Fibroblast of skin of abdomen (primary cell): ENCODE results near the gene CHM. TPM values are rescaled to one million over a fixed set of nuclear protein-coding genes. Genes with fewer than 3 reads are reported as not detected.
A peak's percentile ranks its signal among the peaks of the same experiment; 100 is the strongest.
"Not testable (repeated sequence)": the region's sequence is repeated elsewhere in the genome, so short reads cannot be mapped to it uniquely, and the experiment has no call there.

Experiments
- DNase-seq: peaks from one replicate; pipeline ENCODE4 v3.0.0-alpha.2; 2013
- polyA plus RNA-seq, 2 experiments: library from polyadenylated mRNA; unstranded; fragments of 120-200 nt; gene quantifications; one replicate each; pipeline ENCODE4 v1.2.1, GENCODE V29; 2013; ENCODE audit not compliant: insufficient read length in 2 of 2

The CHM gene
- 13.6 TPM for polyA plus RNA-seq (2013, experiment 1 of 2; ENCODE audit: insufficient read length)
- 13.6 TPM for polyA plus RNA-seq (2013, experiment 2 of 2; ENCODE audit: insufficient read length)

GRCh38 chrX:86047174-86047935 lies at the start of gene CHM:
TSS of gene CHM (minus strand) at chrX:86047558. CDS start at chrX:86047532, 26 bp downstream.
- DNase-seq: peak; percentile 79

GRCh38 chrX:86078650-86079049 lies 31.3 kb upstream of the CHM start:
- DNase-seq: no peak

GRCh38 chrX:86066998-86067397 lies 19.6 kb upstream of the CHM start:
- no peak for DNase-seq

GRCh38 chrX:86061407-86061806 lies 14.0 kb upstream of the CHM start:
- no peak for DNase-seq

GRCh38 chrX:86051741-86052140 lies 4.4 kb upstream of the CHM start:
- DNase-seq: no peak

GRCh38 chrX:86047936-86048280 lies 550 bp upstream of the CHM start:
- DNase-seq: no peak

- DNase-seq: no peak
These were observed 3.1 kb downstream of the CHM start for GRCh38 chrX:86044216-86044615.

GRCh38 chrX:86039625-86040568 lies 7.5 kb downstream of the CHM start:
- no peak for DNase-seq

- no peak for DNase-seq
These were observed 14.0 kb downstream of the CHM start for GRCh38 chrX:86033385-86033784.

- peak; percentile 20 for DNase-seq
These were observed 18.7 kb downstream of the CHM start for GRCh38 chrX:86028681-86029080.

- DNase-seq: no peak
These were observed 23.5 kb downstream of the CHM start for GRCh38 chrX:86023811-86024210.

- no peak for DNase-seq
These were observed 25.6 kb downstream of the CHM start for GRCh38 chrX:86021652-86022289.

GRCh38 chrX:86016139-86016538 lies 31.2 kb downstream of the CHM start:
- DNase-seq: no peak

GRCh38 chrX:86014959-86015358 lies 32.4 kb downstream of the CHM start:
- not testable (repeated sequence) for DNase-seq

- DNase-seq: no peak
These were observed 32.9 kb downstream of the CHM start for GRCh38 chrX:86014421-86014820.

GRCh38 chrX:86013792-86014191 lies 33.6 kb downstream of the CHM start:
- no peak for DNase-seq

GRCh38 chrX:86012188-86012587 lies 35.2 kb downstream of the CHM start:
- no peak for DNase-seq

- DNase-seq: not testable (repeated sequence)
These were observed 37.6 kb downstream of the CHM start for GRCh38 chrX:86009803-86010202.

GRCh38 chrX:86007891-86008290 lies 39.5 kb downstream of the CHM start:
- DNase-seq: not testable (repeated sequence)

GRCh38 chrX:86002076-86002896 lies 45.1 kb downstream of the CHM start:
- DNase-seq: peak; percentile 20

GRCh38 chrX:85998954-85999353 lies 48.4 kb downstream of the CHM start:
- DNase-seq: no peak

GRCh38 chrX:85996555-85996954 lies 50.8 kb downstream of the CHM start:
- no peak for DNase-seq
